HS-5 (cell line): Measurements from ENCODE around the gene POLR2H.

ENCODE experiments used
- DNase-seq: peaks from one replicate; pipeline ENCODE4 v3.0.0-alpha.2; 2012; ENCODE audit warnings: low read depth

Gene POLR2H

GRCh38 chr3:184387174-184387714 is 25.7 kb downstream of the POLR2H start:
- DNase-seq = no peak

- DNase-seq = no peak
These were observed 26.8 kb downstream of the POLR2H start for GRCh38 chr3:184388164-184388935.

GRCh38 chr3:184388936-184389230 is 27.4 kb downstream of the POLR2H start:
- no peak for DNase-seq

- no peak for DNase-seq
These were observed 27.9 kb downstream of the POLR2H start for GRCh38 chr3:184389384-184389783.

- no peak for DNase-seq
These were observed 28.5 kb downstream of the POLR2H start for GRCh38 chr3:184389935-184390528.

- no peak for DNase-seq
These were observed 29.8 kb downstream of the POLR2H start for GRCh38 chr3:184391266-184391665.

- no peak for DNase-seq
These were observed 33.8 kb downstream of the POLR2H start for GRCh38 chr3:184395320-184395660.

GRCh38 chr3:184399410-184399809 is 37.9 kb downstream of the POLR2H start:
- DNase-seq = peak; percentile 87

GRCh38 chr3:184405075-184406030 is 43.8 kb downstream of the POLR2H start:
- no peak for DNase-seq

- no peak for DNase-seq
These were observed 47.9 kb downstream of the POLR2H start for GRCh38 chr3:184409331-184409926.

GRCh38 chr3:184409946-184410500 is 48.5 kb downstream of the POLR2H start:
- DNase-seq = no peak

- no peak for DNase-seq
These were observed 53.1 kb downstream of the POLR2H start for GRCh38 chr3:184414418-184415202.

- no peak for DNase-seq
These were observed 53.6 kb downstream of the POLR2H start for GRCh38 chr3:184415203-184415490.

- peak; percentile 29 for DNase-seq
These were observed 56.3 kb downstream of the POLR2H start for GRCh38 chr3:184417619-184418327.
